OCI-M1 (cell line): ENCODE results near the gene LRRC10.
"Not testable (repeated sequence)": the region's sequence is repeated elsewhere in the genome, so short reads cannot be mapped to it uniquely, and the experiment has no call there.

ENCODE experiments used
- DNase-seq: peaks from one replicate; lab custom pipeline; 2025; lab: John Stamatoyannopoulos, UW

LRRC10 gene

DNA sequence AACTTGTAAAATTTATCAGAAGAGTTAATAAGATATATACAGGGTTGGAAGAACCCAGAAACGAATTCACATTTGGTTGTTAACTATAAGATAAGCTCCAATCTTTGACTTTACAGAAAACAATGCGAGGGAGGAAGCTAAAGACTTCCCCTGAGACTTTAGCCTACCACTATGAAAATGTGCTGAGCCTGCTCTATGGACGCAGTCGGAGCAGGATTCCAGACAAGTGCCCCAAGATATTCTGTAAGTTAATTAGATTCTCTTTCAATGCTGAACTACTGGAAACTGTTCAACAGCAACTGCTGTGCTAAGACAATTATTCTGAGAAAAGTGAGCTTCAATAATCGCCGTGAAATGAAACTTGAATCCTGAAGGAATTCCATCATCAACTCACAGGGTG is 8.3 kb upstream of the LRRC10 start:
- DNase-seq = no peak

GRCh38 chr12:69616025-69616424 is 5.3 kb upstream of the LRRC10 start:
- no peak for DNase-seq

GRCh38 chr12:69613351-69613750 is 2.6 kb upstream of the LRRC10 start:
- no peak for DNase-seq

DNA sequence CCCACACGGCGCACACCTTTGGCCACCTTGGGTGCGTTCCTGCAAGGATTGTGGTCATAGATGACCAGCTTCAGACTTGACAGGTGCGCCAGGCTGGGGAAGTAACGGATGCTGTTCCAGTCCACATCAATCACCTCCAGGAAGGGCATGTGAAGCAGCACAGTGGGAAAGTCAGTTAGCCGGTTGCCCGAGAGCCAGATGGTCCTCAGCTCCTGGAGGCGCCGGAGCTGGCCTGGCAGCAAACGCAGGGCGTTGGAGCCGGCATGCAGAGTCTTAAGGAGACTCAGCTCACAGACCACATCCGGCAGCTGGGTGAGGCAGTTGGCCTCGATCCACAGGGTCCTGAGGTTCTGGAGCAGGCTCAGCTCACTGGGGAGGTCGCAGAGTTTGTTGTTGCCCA is 581 bp downstream of the LRRC10 start:
- no peak for DNase-seq

- peak; percentile 45 for DNase-seq
These were observed 2.6 kb downstream of the LRRC10 start for GRCh38 chr12:69608114-69608513.

DNA sequence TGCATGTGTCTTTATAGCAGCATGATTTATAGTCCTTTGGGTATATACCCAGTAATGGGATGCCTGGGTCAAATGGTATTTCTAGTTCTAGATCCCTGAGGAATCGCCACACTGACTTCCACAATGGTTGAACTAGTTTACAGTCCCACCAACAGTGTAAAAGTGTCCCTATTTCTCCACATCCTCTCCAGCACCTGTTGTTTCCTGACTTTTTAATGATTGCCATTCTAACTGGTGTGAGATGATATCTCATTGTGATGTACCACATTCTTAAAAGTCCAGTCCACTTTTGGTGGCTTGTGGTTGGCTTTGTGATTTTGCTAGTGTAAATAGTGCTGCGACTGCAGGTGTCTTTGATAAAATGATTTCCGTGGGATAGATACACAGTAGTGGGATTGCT is 6.4 kb downstream of the LRRC10 start:
- DNase-seq = not testable (repeated sequence)

DNA sequence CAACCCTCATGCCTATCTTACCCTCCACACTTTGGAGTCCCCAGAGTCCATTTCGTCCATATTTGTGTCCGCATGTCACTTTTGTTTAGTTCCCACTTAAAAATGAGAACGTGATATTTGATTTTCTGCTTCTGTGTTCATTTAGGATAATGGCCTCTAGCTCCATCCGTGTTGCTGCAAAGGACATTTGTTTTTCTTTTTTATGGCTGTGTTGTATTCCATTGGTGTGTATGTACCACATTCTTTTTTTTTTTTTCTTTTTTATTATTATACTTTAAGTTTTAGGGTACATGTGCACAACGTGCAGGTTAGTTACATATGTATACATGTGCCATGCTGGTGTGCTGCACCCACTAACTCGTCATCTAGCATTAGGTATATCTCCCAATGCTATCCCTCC is 7.2 kb downstream of the LRRC10 start:
- not testable (repeated sequence) for DNase-seq

DNA sequence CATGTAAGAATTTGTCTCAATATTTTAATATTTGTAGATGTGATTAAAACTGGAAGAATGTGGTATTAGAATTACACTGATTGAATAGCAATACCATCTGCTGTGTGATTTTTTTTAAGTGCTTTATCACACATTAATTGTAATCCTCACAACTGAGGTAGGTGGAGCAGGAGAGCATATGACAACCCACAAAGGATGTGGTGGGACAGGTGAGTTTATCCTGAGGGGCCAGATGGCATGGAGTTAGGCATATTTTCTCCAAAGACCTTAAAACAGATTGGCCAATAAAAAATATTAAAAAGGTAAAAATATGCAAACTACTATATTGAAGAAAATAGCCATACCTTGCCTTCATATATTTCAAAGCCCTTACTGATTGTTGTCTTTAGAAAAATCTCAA is 7.8 kb downstream of the LRRC10 start:
- DNase-seq = no peak

GRCh38 chr12:69601962-69602685 is 8.6 kb downstream of the LRRC10 start:
- DNase-seq = no peak

- DNase-seq = no peak
These were observed 9.9 kb downstream of the LRRC10 start for GRCh38 chr12:69600804-69601203.

DNA sequence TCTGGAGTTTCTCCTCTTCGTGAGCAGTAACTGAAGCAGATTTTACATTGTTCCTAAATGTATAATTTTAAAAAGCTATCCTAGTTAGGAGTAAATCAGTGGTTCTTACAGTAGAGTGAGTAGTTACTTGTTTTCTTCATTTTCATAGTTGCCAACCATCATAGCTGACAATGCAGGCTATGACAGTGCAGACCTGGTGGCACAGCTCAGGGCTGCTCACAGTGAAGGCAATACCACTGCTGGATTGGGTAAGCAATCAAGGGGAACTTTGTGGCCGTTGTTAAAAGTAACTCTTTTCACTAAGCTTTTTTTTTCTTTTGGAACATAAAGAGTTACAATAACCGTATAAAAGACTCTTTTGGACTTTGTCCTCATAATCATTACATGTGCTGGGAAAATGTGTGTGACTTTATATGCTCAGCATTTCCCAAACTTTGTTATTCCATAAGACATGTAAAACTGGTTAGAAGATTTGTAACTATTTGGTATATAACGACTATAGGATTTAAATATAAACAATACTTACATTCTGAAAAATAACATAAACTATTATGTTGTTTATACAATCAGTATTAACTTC is 12.4 kb downstream of the LRRC10 start:
- DNase-seq = no peak

GRCh38 chr12:69595689-69596088 is 15.0 kb downstream of the LRRC10 start:
- DNase-seq = no peak

GRCh38 chr12:69589082-69589481 is 21.6 kb downstream of the LRRC10 start:
- no peak for DNase-seq

DNA sequence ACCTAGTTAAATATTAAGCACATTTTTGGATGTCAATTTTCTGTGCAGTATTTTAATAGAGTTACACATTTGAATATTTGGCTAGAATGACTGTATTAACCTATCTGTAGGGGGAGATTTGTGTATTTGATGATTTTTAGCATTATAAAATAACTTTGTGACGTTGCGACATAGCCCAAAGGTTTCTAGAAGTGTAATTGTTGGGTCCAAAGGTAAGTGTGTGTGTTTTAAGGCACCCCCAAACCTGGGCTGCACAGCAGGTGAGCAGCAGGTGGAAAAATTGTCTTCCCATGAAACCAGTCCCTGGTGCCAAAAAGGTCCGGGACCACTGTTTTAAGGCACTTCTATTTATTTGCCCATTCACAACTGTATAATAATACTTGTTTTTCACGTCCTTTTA is 22.2 kb downstream of the LRRC10 start:
- no peak for DNase-seq

DNA sequence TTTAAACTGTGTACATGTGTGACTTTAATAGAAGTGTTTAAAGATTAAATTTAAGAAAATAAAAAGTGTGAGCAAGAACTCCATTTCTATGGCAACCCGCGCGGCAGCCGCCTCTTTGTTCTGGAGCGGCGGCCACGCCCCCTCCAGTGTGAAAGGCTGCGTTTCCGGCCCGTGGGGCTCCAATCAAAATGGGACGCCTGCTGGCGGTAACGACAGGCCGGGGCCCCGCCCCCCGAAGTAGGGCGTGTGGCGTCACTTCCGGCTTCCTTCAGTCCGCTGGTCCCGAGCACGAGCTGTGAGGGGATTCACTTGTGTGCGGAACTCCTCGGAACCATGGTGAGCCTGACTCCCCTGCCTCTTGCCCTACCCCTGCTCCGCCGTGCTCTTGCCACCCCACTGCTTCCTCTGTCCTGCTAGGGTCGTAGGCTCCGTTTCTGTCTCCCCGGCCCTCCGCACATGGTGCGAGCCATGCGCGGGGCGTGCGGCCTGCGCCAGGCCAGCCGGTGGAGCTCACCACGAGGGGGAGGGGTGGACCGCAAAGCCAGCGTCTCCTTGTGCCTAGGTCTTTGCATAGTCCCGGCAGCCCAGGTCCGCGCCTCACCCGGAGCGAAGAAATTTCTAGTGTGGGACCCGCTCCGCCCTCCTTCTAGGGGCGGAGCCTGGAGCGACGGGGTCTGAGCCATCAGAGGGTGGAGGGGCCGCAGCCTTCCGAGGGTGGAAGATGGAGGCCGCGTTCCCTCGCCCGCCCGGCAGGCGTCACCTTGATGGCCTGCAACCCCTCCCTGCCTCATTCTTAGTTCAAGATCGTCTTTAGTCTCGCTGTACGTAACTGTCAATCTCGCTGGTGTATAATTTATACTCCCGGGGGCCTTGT is 25.3 kb downstream of the LRRC10 start, which contains the start of gene CCT2:
CCT2 (plus strand) TSS at position 271 of the 874 bp plus-strand sequence; CDS start at position 334, 63 bp downstream.
- peak; percentile 98 for DNase-seq

DNA sequence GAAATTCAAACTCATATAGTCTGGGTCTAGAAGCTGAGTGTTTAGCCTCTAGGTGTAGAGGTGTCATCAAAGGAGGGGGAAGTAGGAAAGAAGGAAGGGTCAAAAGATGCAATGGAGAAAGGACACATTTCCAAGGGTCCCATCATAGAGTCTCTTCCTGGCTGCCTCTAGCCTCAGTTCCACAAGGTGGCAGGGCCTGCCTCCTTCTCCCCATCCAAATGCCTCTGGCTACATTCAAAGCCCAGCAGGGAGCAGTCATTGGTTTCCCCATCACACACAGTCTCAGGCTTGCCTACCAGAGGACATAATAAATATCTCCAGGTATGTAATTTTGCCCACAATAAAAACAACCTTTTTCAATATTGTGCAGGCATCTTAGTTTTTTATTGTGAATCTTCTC is 27.5 kb downstream of the LRRC10 start:
- DNase-seq = peak; percentile 64

DNA sequence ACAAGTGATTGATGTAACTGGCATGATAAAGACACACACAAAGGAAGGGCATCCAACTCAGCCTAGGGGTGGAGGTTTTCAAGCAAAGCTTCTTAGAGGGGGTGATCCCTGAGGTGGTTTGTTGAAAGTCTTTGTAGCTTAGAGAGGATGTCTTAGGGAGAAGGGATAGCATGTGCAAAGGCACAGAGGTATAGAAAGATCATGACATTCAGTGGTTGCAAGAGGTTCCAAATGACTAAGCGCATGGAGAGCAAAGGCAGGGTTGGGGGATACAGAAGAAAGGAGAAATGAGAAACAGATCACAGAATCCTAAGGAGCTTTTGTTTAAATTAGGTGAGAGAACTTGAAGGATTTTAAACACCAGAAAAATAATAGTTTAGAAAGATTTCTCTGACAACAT is 30.6 kb downstream of the LRRC10 start:
- DNase-seq = no peak

GRCh38 chr12:69579029-69579428 is 31.7 kb downstream of the LRRC10 start:
- no peak for DNase-seq

DNA sequence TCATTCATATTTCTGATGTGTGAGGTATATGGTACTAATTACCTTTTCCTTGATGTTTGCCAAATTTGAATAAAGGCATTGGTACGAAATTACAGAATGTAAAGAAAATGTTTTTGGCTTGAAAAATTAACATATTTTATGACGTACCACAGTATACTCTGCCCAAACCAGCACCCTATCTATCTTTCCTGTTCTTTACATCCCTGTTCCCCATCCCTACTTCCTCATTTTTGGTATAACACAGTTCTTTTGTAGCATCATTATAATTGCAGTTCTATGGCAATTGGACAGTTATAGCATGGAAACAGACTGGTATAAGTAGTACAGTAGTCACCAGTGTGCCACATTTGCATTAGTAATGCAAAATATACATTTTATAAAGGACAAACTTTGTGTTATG is 32.4 kb downstream of the LRRC10 start:
- peak; percentile 19 for DNase-seq

DNA sequence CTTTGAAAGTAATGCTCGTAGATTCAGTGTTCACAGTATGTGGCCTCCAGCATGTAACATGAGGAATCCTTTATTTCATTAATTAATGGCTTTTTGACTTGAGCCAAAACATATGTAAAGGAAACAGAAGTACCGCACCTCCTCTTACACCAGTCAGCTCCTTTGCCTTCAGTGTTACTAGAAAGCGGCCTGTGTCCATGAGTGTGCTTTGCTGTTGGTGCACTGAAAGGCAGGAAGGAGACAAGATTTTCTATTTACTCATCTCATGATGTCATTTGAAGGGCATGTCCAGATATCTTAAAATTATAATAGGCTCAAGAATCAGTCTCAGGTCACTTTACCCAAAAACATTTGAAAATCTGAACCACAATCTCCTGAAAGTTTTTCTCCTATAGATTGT is 35.4 kb downstream of the LRRC10 start:
- no peak for DNase-seq

GRCh38 chr12:69570545-69571399 is 39.9 kb downstream of the LRRC10 start:
- peak; percentile 72 for DNase-seq

- DNase-seq = no peak
These were observed 40.6 kb downstream of the LRRC10 start for GRCh38 chr12:69570000-69570516.
